Measurements from ENCODE around the gene HELZ.
"Not testable (repeated sequence)": the region's sequence is repeated elsewhere in the genome, so short reads cannot be mapped to it uniquely, and the experiment has no call there.

HELZ gene

GRCh38 chr17:67276075-67276474, 31.1 kb upstream of the HELZ start:
- H3K36me3 ChIP-seq (ENCODE audit: insufficient read depth, insufficient read length, low read length): no peaks in the 10 kb centered on the region
- TF ChIP-seq SUZ12 (IDR thresholded peaks at IDR 0.05; ENCODE audit: extremely low read depth, insufficient read depth, insufficient read length) (no peak), YY1 (IDR thresholded peaks at IDR 0.05; ENCODE audit: insufficient read depth, insufficient read length) (no peak), ZNF274 (IDR thresholded peaks at IDR 0.05; ENCODE audit: low read depth, low read length) (no peak)
- peaks cover 3% of the 10 kb centered on the region for H3K4me1 ChIP-seq (ENCODE audit: insufficient read depth, insufficient read length)
- DNase-seq (ENCODE audit: low read depth, low spot score): no peak
- H3K9me3 ChIP-seq (ENCODE audit: insufficient read depth, low read length): no peaks in the 10 kb centered on the region
- H3K9ac ChIP-seq (ENCODE audit: insufficient read length, low read depth): no peak overlapping the region
- H3K27me3 ChIP-seq (ENCODE audit: insufficient read depth, insufficient read length): no peaks in the 10 kb centered on the region
- no peak overlapping the region for H3K4me3 ChIP-seq (ENCODE audit: insufficient read length, low read depth)

- no peak for DNase-seq (ENCODE audit: low read depth, low spot score)
- TF ChIP-seq ZNF274 (IDR thresholded peaks at IDR 0.05; ENCODE audit: low read depth, low read length): no peak
- no peak for TF ChIP-seq YY1 (IDR thresholded peaks at IDR 0.05; ENCODE audit: insufficient read depth, insufficient read length)
- TF ChIP-seq SUZ12 (IDR thresholded peaks at IDR 0.05; ENCODE audit: extremely low read depth, insufficient read depth, insufficient read length): no peak
- peaks cover 3% of the 10 kb centered on the region for H3K4me1 ChIP-seq (ENCODE audit: insufficient read depth, insufficient read length)
- H3K27me3 ChIP-seq (ENCODE audit: insufficient read depth, insufficient read length): no peaks in the 10 kb centered on the region
- no peaks in the 10 kb centered on the region for H3K36me3 ChIP-seq (ENCODE audit: insufficient read depth, insufficient read length, low read length)
- H3K9me3 ChIP-seq (ENCODE audit: insufficient read depth, low read length): no peaks in the 10 kb centered on the region
- H3K9ac ChIP-seq (ENCODE audit: insufficient read length, low read depth): no peak overlapping the region
- H3K4me3 ChIP-seq (ENCODE audit: insufficient read length, low read depth): no peak overlapping the region
Observed at GRCh38 chr17:67274466-67274865, 29.5 kb upstream of the HELZ start.

GRCh38 chr17:67273900-67274299, 28.9 kb upstream of the HELZ start:
- Histone ChIP-seq H3K36me3 (ENCODE audit: insufficient read depth, insufficient read length, low read length) (no peaks in the 10 kb centered on the region), H3K27me3 (ENCODE audit: insufficient read depth, insufficient read length) (no peaks in the 10 kb centered on the region), H3K4me3 (ENCODE audit: insufficient read length, low read depth) (no peak overlapping the region), H3K9ac (ENCODE audit: insufficient read length, low read depth) (no peak overlapping the region), H3K9me3 (ENCODE audit: insufficient read depth, low read length) (no peaks in the 10 kb centered on the region), H3K4me1 (ENCODE audit: insufficient read depth, insufficient read length) (peaks cover 3% of the 10 kb centered on the region)
- no peak for TF ChIP-seq SUZ12 (IDR thresholded peaks at IDR 0.05; ENCODE audit: extremely low read depth, insufficient read depth, insufficient read length)
- no peak for DNase-seq (ENCODE audit: low read depth, low spot score)

GRCh38 chr17:67272312-67273047, 27.5 kb upstream of the HELZ start:
- Histone ChIP-seq H3K9me3 (ENCODE audit: insufficient read depth, low read length) (no peaks in the 10 kb centered on the region), H3K9ac (ENCODE audit: insufficient read length, low read depth) (no peak overlapping the region), H3K36me3 (ENCODE audit: insufficient read depth, insufficient read length, low read length) (no peaks in the 10 kb centered on the region), H3K4me3 (ENCODE audit: insufficient read length, low read depth) (no peak overlapping the region), H3K27me3 (ENCODE audit: insufficient read depth, insufficient read length) (no peaks in the 10 kb centered on the region), H3K4me1 (ENCODE audit: insufficient read depth, insufficient read length) (peaks cover 3% of the 10 kb centered on the region)
- TF ChIP-seq YY1 (IDR thresholded peaks at IDR 0.05; ENCODE audit: insufficient read depth, insufficient read length) (no peak), ZNF274 (IDR thresholded peaks at IDR 0.05; ENCODE audit: low read depth, low read length) (no peak), SUZ12 (IDR thresholded peaks at IDR 0.05; ENCODE audit: extremely low read depth, insufficient read depth, insufficient read length) (no peak)
- no peak for DNase-seq (ENCODE audit: low read depth, low spot score)

- H3K4me1 ChIP-seq (ENCODE audit: insufficient read depth, insufficient read length); H3K9ac ChIP-seq (ENCODE audit: insufficient read length, low read depth); H3K36me3 ChIP-seq (ENCODE audit: insufficient read depth, insufficient read length, low read length); H3K27me3 ChIP-seq (ENCODE audit: insufficient read depth, insufficient read length); DNase-seq (ENCODE audit: low read depth, low spot score); H3K9me3 ChIP-seq (ENCODE audit: insufficient read depth, low read length); H3K4me3 ChIP-seq (ENCODE audit: insufficient read length, low read depth): not testable (repeated sequence)
Observed at GRCh38 chr17:67271187-67271586, 26.2 kb upstream of the HELZ start.

- no peak overlapping the region for H3K4me3 ChIP-seq (ENCODE audit: insufficient read length, low read depth)
- TF ChIP-seq YY1 (IDR thresholded peaks at IDR 0.05; ENCODE audit: insufficient read depth, insufficient read length): no peak
- no peak for TF ChIP-seq SUZ12 (IDR thresholded peaks at IDR 0.05; ENCODE audit: extremely low read depth, insufficient read depth, insufficient read length)
- TF ChIP-seq ZNF274 (IDR thresholded peaks at IDR 0.05; ENCODE audit: low read depth, low read length): no peak
- H3K4me1 ChIP-seq (ENCODE audit: insufficient read depth, insufficient read length): peaks cover 3% of the 10 kb centered on the region
- no peaks in the 10 kb centered on the region for H3K9me3 ChIP-seq (ENCODE audit: insufficient read depth, low read length)
- no peaks in the 10 kb centered on the region for H3K27me3 ChIP-seq (ENCODE audit: insufficient read depth, insufficient read length)
- H3K36me3 ChIP-seq (ENCODE audit: insufficient read depth, insufficient read length, low read length): no peaks in the 10 kb centered on the region
- DNase-seq (ENCODE audit: low read depth, low spot score): no peak
- H3K9ac ChIP-seq (ENCODE audit: insufficient read length, low read depth): no peak overlapping the region
Observed at GRCh38 chr17:67270416-67270815, 25.4 kb upstream of the HELZ start.

- Histone ChIP-seq H3K36me3 (ENCODE audit: insufficient read depth, insufficient read length, low read length) (no peaks in the 10 kb centered on the region), H3K9ac (ENCODE audit: insufficient read length, low read depth) (no peak overlapping the region)
- DNase-seq (ENCODE audit: low read depth, low spot score): no peak
Observed at GRCh38 chr17:67266496-67266895, 21.5 kb upstream of the HELZ start.

More at GRCh38 chr17:67266496-67266895, 21.5 kb upstream of the HELZ start:
- no peaks in the 10 kb centered on the region for H3K27me3 ChIP-seq (ENCODE audit: insufficient read depth, insufficient read length)
- no peaks in the 10 kb centered on the region for H3K9me3 ChIP-seq (ENCODE audit: insufficient read depth, low read length)
- H3K4me1 ChIP-seq (ENCODE audit: insufficient read depth, insufficient read length): no peaks in the 10 kb centered on the region
- TF ChIP-seq SUZ12 (IDR thresholded peaks at IDR 0.05; ENCODE audit: extremely low read depth, insufficient read depth, insufficient read length) (no peak), ZNF274 (IDR thresholded peaks at IDR 0.05; ENCODE audit: low read depth, low read length) (no peak), YY1 (IDR thresholded peaks at IDR 0.05; ENCODE audit: insufficient read depth, insufficient read length) (no peak)
- H3K4me3 ChIP-seq (ENCODE audit: insufficient read length, low read depth): no peak overlapping the region

Data from NT2/D1 (cell line).